GM12872 (cell line): ENCODE data around the gene TWNK.

Experiments
- CTCF ChIP-seq: IDR thresholded peaks from 3 replicates; pipeline ENCODE4 v1.5.1; 2011; ENCODE audit warnings: low read depth, mild to moderate bottlenecking, low read length, moderate library complexity; ENCODE audit not compliant: insufficient read depth

TWNK gene

GRCh38 chr10:101005361-101005760 is 18.0 kb downstream of the TWNK start:
- TF ChIP-seq CTCF = no peak

GRCh38 chr10:101005869-101006567 is 18.7 kb downstream of the TWNK start:
- TF ChIP-seq CTCF = no peak

DNA sequence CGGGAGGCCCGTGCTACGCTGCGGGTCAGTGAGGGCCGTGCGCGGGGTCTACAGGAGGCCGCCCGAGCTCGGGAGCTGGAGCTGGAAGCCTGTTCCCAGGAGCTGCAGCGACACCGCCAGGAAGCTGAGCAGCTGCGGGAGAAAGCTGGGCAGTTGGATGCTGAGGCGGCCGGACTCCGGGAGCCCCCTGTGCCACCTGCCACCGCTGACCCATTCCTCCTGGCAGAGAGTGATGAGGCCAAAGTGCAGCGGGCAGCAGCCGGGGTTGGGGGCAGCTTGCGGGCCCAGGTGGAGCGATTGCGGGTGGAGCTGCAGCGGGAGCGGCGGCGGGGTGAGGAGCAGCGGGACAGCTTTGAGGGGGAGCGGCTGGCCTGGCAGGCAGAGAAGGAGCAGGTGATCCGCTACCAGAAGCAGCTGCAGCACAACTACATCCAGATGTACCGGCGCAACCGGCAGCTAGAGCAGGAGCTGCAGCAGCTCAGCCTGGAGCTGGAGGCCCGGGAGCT is 19.3 kb downstream of the TWNK start:
- TF ChIP-seq CTCF = no peak

DNA sequence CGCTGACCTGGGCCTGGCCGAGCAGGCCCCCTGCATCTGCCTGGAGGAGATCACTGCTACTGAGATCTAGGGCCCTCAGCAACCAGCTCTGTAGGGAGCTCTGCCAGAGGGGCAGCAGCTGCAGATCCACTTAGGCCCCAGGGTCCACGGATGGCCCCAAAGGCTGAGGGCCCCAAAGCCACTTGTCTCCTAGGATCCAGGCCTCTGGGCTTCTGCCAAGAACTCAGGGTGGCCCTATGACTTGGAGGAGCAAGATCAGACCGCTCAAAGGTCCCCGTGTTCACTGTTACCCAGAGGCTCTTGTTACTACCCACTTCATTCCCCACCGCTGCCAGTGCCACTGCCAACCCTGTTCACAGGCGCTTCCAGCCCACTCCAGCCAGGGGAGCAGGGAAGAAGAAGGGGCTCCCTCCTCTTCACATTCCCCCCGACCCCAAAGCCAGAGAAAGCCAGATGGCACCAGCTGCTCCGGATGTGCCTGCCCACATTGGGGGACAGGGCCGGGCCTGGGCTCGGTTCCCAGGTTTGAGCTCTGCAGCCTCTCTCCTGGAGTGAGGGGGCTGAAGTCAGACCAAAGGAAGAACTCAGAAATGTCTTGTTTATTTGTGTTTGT is 19.9 kb downstream of the TWNK start:
- TF ChIP-seq CTCF = no peak

GRCh38 chr10:101007915-101008822 is 20.8 kb downstream of the TWNK start:
- no peak for TF ChIP-seq CTCF

DNA sequence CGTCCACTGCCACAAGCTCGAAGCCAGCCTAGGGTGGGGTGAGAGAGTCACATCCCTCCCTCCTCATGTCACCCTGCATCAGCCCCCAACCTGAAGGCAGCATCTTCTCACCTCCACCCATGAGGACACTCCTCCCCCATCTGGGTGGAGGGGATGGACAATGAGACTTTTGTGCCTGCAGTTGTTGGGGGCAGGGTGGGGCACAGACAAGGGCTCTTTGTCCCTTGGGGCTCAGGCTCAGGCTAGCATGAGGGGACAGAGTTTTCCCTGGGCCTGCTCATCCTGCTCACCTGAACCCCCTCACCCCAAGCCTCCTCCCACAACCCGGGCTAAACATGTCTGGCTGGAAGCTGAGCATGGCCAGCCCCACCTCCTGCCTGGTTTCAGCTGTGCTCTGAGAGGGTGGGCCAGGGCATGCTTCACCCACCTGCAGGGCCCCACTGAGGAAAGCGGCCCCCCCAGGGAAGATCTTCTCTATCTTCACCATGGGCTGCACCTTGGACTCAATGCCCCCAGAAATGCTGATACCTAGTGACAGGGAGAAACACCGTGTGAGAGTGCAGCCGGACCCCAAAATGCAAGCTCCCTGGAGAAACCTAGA is 21.6 kb downstream of the TWNK start:
- no peak for TF ChIP-seq CTCF

DNA sequence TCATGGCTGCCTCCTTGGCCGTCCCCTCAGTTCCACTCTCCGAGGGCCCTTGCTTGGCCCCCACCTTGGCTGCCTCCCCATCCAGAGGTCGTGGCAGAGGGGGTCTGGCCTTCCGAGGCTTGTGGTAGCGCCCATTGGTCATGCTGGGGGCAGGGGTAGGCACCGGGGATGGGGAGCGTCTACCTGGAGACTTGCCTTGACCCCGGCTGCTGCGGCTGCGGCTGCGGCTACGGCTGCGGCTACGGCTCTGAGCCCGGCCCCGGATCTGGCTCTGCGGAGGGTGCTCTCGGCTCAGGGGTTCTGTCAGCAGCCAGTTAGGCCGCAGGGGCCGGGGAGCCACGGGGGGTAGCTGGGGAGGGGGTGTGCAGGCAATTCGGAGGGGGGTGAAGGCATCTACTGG is 23.0 kb downstream of the TWNK start:
- TF ChIP-seq CTCF = no peak
